Right lobe of liver (tissue), 6 donors: ENCODE data around the gene ARHGAP33. TPM values are rescaled to one million over a fixed set of nuclear protein-coding genes. Genes with fewer than 3 reads are reported as not detected.

ENCODE experiments used
- ATAC-seq, 4 donors: fragments of 200-7000 bp; cut with Tn5 transposase; one replicate each; pipeline ENCODE4 v1.9.1; 2020; ENCODE audit warnings: mild to moderate bottlenecking in 4 of 4, moderate library complexity in 4 of 4
- DNase-seq, 3 donors: peaks; one replicate each; pipeline ENCODE4 v3.0.0-alpha.2; 2020
- H3K27ac ChIP-seq, 3 donors: fragments of 200-600 bp; one replicate each; pipeline ENCODE4 v1.8.0; 2022
- H3K27me3 ChIP-seq, 2 donors: fragments of 200-600 bp; one replicate each; pipeline ENCODE4 v1.8.0; 2022
- H3K36me3 ChIP-seq, 4 donors: fragments of 200-600 bp; sonication (generic) in 1 of 4; one replicate each; pipeline versions ENCODE4 v1.5.1 to v1.8.0; 2017 to 2022; ENCODE audit warnings: control low read depth in 1 of 4
- H3K4me1 ChIP-seq, 4 donors: fragments of 200-600 bp; sonication (generic) in 1 of 4; one replicate each; pipeline versions ENCODE4 v1.5.1 to v1.8.0; 2017 to 2022; ENCODE audit warnings: control low read depth in 1 of 4
- H3K4me3 ChIP-seq, 3 donors: fragments of 200-600 bp; one replicate each; pipeline ENCODE4 v1.8.0; 2022
- H3K9me3 ChIP-seq, 4 donors: fragments of 200-600 bp; sonication (generic) in 1 of 4; one replicate each; pipeline versions ENCODE4 v1.5.1 to v1.8.0; 2017 to 2022; ENCODE audit warnings: control low read depth in 1 of 4
- POLR2A ChIP-seq: fragments of 450-650 bp; IDR thresholded peaks from one replicate; pipeline ENCODE4 v1.6.1; 2017; ENCODE audit warnings: antibody characterized with exemption, mild to moderate bottlenecking
- WGBS: methylation state at CpG from one replicate; pipeline ENCODE4 v1.1.6; 2018; ENCODE audit warnings: low coverage, low lambda C conversion rate; ENCODE audit not compliant: insufficient coverage; ENCODE audit errors: missing lambda C conversion rate; 5-methylcytosine and 5-hydroxymethylcytosine counted together
- intact Hi-C, 2 donors: fragments of 100-400 bp; cut with DNase I; formaldehyde crosslinking; loops; one replicate each; pipeline versions ENCODE4 v1.11.2 to v1.14.1; 2022
- total RNA-seq, 6 experiments: library from RNA; depleted of rRNA in 2 of 6; stranded (reverse); fragments of >200 nt in 2 of 6; fragmentation: NEBNext Ultra II Directional in 3 of 6; extraction: Animal tissue kit (Norgen Biotek cat#: 25700) in 3 of 6; gene quantifications; one replicate each; pipeline versions ENCODE4 v1.1.0 to v1.2.4, GENCODE V29; 2016 to 2023
- TF ChIP-seq, protein P1 (sequence below), 4 donors: fragments of 200-600 bp in 3 of 4; fragments of 450-650 bp in 1 of 4; IDR thresholded peaks; one replicate each; pipeline versions ENCODE4 v1.5.1 to v1.8.0; 2016 to 2022; ENCODE audit warnings: antibody characterized with exemption in 4 of 4, mild to moderate bottlenecking in 2 of 4
- donor health status: DM: no; HTN: yes; CAD: no.
- donor health status: DM: no; HTN: no; CAD: no.
- donor health status: DM: no; HTN: no; CAD: no.
- donor health status: DM: no; HTN: yes; CAD: no.
- donor health status: DM: no; HTN: yes; CAD: no.

Gene ARHGAP33
- total RNA-seq, 6 experiments from 2014 or later = 0.37 to 5.2 (median 3.1) TPM

DNA sequence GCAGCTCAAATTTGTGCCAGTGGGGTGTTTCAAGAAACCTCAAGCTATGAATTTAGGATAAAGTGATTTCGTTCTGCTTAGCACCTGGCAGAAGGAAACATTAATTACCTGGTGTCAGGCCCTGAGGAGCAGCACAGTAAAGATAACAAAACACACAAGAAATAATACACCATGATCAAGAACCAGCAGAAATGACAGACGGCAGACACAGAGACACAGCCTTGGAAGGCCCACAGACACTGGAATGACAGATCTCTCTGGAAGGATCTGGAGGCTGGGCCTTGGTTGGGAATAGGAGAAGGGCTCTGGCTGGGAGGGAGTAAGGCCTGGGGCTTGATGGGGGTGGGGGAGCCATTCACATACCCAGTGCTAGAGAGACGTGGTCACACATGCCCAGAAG, 26.5 kb downstream of the ARHGAP33 start:
- Histone ChIP-seq H3K27me3 (no peaks in the 10 kb centered on the region), H3K27ac (no peak overlapping the region), H3K9me3 (no peaks in the 10 kb centered on the region), H3K36me3 (peaks cover 0 to 46% (median 9%) of the 10 kb centered on the region in 4 donors), H3K4me3 (no peak overlapping the region), H3K4me1 (peaks cover 0 to under 1% (median 0%) of the 10 kb centered on the region in 4 donors)
- intact Hi-C loops = no loop called here
- DNase-seq = no peak
- no peak for ATAC-seq
- no peak for TF ChIP-seq POLR2A
- TF ChIP-seq, protein P1, sequence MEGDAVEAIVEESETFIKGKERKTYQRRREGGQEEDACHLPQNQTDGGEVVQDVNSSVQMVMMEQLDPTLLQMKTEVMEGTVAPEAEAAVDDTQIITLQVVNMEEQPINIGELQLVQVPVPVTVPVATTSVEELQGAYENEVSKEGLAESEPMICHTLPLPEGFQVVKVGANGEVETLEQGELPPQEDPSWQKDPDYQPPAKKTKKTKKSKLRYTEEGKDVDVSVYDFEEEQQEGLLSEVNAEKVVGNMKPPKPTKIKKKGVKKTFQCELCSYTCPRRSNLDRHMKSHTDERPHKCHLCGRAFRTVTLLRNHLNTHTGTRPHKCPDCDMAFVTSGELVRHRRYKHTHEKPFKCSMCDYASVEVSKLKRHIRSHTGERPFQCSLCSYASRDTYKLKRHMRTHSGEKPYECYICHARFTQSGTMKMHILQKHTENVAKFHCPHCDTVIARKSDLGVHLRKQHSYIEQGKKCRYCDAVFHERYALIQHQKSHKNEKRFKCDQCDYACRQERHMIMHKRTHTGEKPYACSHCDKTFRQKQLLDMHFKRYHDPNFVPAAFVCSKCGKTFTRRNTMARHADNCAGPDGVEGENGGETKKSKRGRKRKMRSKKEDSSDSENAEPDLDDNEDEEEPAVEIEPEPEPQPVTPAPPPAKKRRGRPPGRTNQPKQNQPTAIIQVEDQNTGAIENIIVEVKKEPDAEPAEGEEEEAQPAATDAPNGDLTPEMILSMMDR (IDR thresholded peaks at IDR 0.05) = no peak
- WGBS = 68% methylated on average over 2 of the region's 3 CpGs

DNA sequence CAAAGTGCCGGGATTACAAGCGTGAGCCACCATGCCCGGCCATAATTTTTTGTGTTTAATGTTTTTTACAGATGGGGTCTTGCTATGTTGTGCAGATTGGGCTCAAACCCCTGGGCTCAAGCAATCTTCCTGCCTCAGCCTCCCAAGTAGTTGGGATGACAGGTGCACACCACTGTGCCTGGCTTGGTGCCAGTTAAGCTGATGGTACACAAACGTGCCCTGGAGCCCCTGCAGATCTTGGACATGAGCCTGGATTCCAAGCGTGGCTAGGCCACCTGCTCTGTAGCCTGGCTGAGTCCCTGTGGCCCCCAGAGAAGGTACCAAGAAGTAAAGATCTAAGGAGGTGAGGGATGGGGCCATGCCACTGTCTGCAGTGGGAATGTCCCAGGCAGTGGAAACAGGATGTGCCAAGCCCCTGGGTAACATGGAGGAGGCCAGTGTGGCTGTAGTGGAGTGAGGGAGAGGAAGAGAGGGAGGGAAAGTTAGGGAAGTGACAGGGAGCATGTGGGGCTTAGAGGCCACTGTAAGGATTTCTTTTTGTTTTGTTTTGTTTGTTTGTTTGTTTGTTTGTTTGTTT, 30.2 kb downstream of the ARHGAP33 start:
- Histone ChIP-seq H3K4me3 (no peak overlapping the region), H3K9me3 (no peaks in the 10 kb centered on the region), H3K27ac (no peak overlapping the region), H3K27me3 (no peaks in the 10 kb centered on the region), H3K4me1 (peaks cover 0 to 27% (median 0%) of the 10 kb centered on the region in 4 donors), H3K36me3 (peaks cover 0 to 64% (median 10%) of the 10 kb centered on the region in 4 donors)
- WGBS = 68% methylated on average over 4 of the region's 5 CpGs
- intact Hi-C loops = no loop called here
- DNase-seq (no peak), ATAC-seq (peak in 1 of 4 donors; percentile 15)
- TF ChIP-seq, protein P1 (IDR thresholded peaks at IDR 0.05) = no peak
- TF ChIP-seq POLR2A = no peak

DNA sequence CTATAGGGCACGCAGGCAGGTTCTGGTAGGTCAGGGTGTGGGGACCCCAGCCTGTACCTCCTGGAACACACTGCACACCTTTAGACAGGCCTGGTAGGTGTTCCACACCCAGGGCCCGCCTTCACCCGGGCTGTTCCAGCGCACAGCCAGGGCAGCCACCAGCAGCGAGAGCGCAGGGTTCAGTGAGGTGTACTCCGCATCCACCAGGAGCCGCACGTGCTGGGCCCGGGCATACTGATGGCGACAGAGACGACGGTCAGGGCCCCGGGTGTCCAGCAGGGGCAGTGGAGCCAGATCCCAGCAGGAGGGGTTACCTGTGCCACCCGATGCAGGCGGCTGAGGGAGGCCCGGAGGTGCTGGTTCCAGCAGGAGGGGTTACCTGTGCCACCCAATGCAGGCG, 31.2 kb downstream of the ARHGAP33 start:
- ATAC-seq = peak in 2 of 4 donors; percentile 12 to 27
- Histone ChIP-seq H3K4me3 (no peak overlapping the region), H3K27me3 (no peaks in the 10 kb centered on the region), H3K9me3 (no peaks in the 10 kb centered on the region), H3K36me3 (peaks cover 0 to 64% (median 10%) of the 10 kb centered on the region in 4 donors), H3K4me1 (peaks cover 0 to 31% (median 3%) of the 10 kb centered on the region in 4 donors), H3K27ac (no peak overlapping the region)
- no peak for DNase-seq
- no CpG with 5 or more reads among the region's 18 CpGs for WGBS
- intact Hi-C loops = no loop called here
- TF ChIP-seq, protein P1 (IDR thresholded peaks at IDR 0.05) = no peak
- TF ChIP-seq POLR2A = no peak

DNA sequence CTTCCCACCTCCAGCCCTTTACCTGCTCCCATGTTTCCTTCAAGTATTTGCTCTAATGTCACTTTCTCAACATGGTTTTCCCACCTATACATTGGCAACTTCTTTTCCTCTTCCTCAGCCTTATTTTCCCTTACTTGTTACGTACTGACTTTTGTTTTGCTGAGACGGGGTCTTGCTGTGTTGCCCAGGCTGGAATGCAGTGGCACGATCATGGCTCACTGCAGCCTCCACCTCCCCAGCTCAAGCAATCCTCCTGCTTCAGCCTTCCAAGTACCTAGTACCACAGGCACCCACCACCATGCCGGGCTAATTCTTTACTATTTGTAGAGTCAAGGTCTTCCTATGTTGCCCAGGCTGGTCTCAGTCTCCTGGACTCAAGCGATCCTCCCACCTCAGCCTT, 32.3 kb downstream of the ARHGAP33 start:
- no peak for ATAC-seq

More for the DNA sequence above, 32.3 kb downstream of the ARHGAP33 start:
- H3K27ac ChIP-seq = no peak overlapping the region
- no peaks in the 10 kb centered on the region for H3K27me3 ChIP-seq
- TF ChIP-seq, protein P1 (IDR thresholded peaks at IDR 0.05) = no peak
- no peak for TF ChIP-seq POLR2A
- intact Hi-C loops = no loop called here
- H3K4me1 ChIP-seq = peaks cover 0 to 31% (median 3%) of the 10 kb centered on the region in 4 donors
- peaks cover 0 to 58% (median 10%) of the 10 kb centered on the region in 4 donors for H3K36me3 ChIP-seq
- WGBS = 95% methylated on average over 5 of the region's 5 CpGs
- no peak for DNase-seq
- H3K4me3 ChIP-seq = no peak overlapping the region
- no peaks in the 10 kb centered on the region for H3K9me3 ChIP-seq
